ENCODE measurements around the gene SYT11. TPM values are rescaled to one million over a fixed set of nuclear protein-coding genes. Genes with fewer than 3 reads are reported as not detected.
"Not testable (repeated sequence)": the region's sequence is repeated elsewhere in the genome, so short reads cannot be mapped to it uniquely, and the experiment has no call there.

The SYT11 gene
- total and polyA plus RNA-seq, 2 experiments from 2014 or later = 16.2 to 28.5 TPM

DNA sequence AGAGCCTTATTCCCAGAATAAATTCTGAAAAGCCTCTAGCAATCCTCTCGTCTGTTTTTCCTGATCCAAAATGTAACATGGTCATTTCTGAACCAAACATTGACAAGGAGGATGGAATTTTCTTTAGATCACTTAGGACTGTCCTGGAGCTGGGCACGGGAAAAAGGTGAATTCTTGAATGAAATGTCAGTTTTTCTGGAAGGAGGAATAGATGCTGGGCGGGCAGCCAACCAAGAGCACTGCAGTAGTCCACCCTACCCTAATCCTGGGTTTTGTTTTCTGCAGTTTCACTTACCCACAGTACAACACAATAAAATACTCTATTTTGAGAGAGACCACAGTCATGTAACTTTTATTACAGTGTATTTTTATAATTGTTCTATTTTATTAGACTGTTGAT lies 30.9 kb downstream of the SYT11 start:
- Histone ChIP-seq H3K27ac (peak overlapping the region; percentile 10; the same call in 1 of the 2 replicates), H3F3A (ENCODE audit: insufficient read depth) (peaks cover 48% of the 10 kb centered on the region), H3K36me3 (ENCODE audit: low read depth) (no peaks in the 10 kb centered on the region), H3K4me2 (ENCODE audit: unreplicated experiment) (peak overlapping the region; percentile 14), H3K4me1 (ENCODE audit: insufficient read depth) (peaks cover 37% of the 10 kb centered on the region), H2AFZ (no peak overlapping the region), H3K9me3 (ENCODE audit: low read depth) (no peaks in the 10 kb centered on the region), H3K79me2 (ENCODE audit: insufficient read depth) (no peaks in the 10 kb centered on the region), H4K20me1 (ENCODE audit: insufficient read depth) (no peaks in the 10 kb centered on the region), H3K9ac (no peak overlapping the region), H3K4me3 (no peak overlapping the region), H3K27me3 (replicated peaks; ENCODE audit: insufficient read depth) (no peaks in the 10 kb centered on the region), H3K9me2 (ENCODE audit: insufficient read depth) (no peaks in the 10 kb centered on the region)
- 59 to 66% methylated on average over 3 of the region's 3 CpGs for WGBS, 2 experiments (ENCODE audit: low coverage in 1 of 2, low lambda C conversion rate in 2 of 2, missing lambda C conversion rate in 2 of 2)
- no peak for DNase-seq
- no peak for TF ChIP-seq EZH2 (IDR thresholded peaks at IDR 0.05; ENCODE audit: insufficient read depth, poor library complexity, severe bottlenecking)
- TF ChIP-seq EZH2phosphoT487 (IDR thresholded peaks at IDR 0.05; ENCODE audit: insufficient read depth, low read depth) = no peak
- in situ Hi-C loops (cut with MboI) = no loop called here

- in situ Hi-C loops (cut with MboI) = no loop called here
- 0 to 1% methylated on average over 3 of the region's 3 CpGs for WGBS, 2 experiments (ENCODE audit: low coverage in 1 of 2, low lambda C conversion rate in 2 of 2, missing lambda C conversion rate in 2 of 2)
- Histone ChIP-seq H3K79me2 (ENCODE audit: insufficient read depth) (no peaks in the 10 kb centered on the region), H3K27ac (peak overlapping the region; percentile 94), H3K4me1 (ENCODE audit: insufficient read depth) (peaks cover 37% of the 10 kb centered on the region), H3F3A (ENCODE audit: insufficient read depth) (peaks cover 60% of the 10 kb centered on the region), H3K36me3 (ENCODE audit: low read depth) (0 out of 2 replicates have a peak, but pooled peaks cover 10% of the 10 kb centered on the region), H2AFZ (peak overlapping the region; percentile 45), H3K9me3 (ENCODE audit: low read depth) (no peaks in the 10 kb centered on the region), H4K20me1 (ENCODE audit: insufficient read depth) (no peaks in the 10 kb centered on the region), H3K4me2 (ENCODE audit: unreplicated experiment) (peak overlapping the region; percentile 69), H3K27me3 (replicated peaks; ENCODE audit: insufficient read depth) (no peaks in the 10 kb centered on the region), H3K4me3 (peak overlapping the region; percentile 54), H3K9me2 (ENCODE audit: insufficient read depth) (no peaks in the 10 kb centered on the region), H3K9ac (peak overlapping the region; percentile 73)
- TF ChIP-seq EZH2phosphoT487 (IDR thresholded peaks at IDR 0.05; ENCODE audit: insufficient read depth, low read depth) = no peak
- no peak for TF ChIP-seq EZH2 (IDR thresholded peaks at IDR 0.05; ENCODE audit: insufficient read depth, poor library complexity, severe bottlenecking)
- peak; percentile 83 for DNase-seq
Observed at GRCh38 chr1:155892796-155893195, 33.4 kb downstream of the SYT11 start.

DNA sequence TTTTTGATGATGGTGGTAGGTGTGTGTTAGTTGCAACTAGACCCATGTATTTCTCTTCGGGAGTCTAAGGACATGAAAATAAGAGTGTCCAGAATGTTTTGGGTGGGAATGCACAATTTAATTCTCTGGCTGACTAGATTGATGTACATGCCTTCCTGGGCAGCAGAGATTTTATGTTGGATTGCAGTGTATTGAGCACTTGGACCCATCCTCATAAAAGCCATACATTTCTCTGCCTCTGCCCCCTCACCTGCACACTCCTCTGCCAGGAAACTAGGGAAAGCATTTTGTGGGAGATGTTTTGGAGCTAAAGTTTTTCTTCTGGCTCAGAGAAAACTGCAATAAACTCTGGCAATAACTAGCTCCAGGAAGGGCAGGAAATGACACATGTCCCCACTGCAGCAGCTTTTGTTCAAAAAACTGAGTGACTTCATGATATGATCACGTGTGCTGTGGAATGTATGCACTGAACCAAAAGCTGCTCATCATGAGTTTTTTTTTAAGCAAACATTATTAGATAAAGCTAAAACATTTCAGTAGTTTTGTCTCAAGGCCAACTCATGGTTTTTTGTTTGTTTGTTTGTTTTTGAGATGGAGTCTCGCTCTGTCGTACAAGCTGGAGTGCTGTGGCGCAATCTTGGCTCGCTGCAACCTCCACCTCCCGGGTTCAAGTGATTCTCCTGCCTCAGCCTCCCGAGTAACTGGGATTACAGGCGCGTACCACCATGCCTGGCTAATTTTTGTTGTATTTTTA lies 34.2 kb downstream of the SYT11 start:
- H2AFZ ChIP-seq = peak overlapping the region; percentile 45
- in situ Hi-C loops (cut with MboI) = no loop called here
- no peaks in the 10 kb centered on the region for H3K9me2 ChIP-seq (ENCODE audit: insufficient read depth)
- H3K4me1 ChIP-seq (ENCODE audit: insufficient read depth) = peaks cover 36% of the 10 kb centered on the region
- peak; percentile 93 for DNase-seq
- H3K36me3 ChIP-seq (ENCODE audit: low read depth) = 0 out of 2 replicates have a peak, but pooled peaks cover 15% of the 10 kb centered on the region
- peak overlapping the region; percentile 94 for H3K27ac ChIP-seq
- no peak for TF ChIP-seq EZH2phosphoT487 (IDR thresholded peaks at IDR 0.05; ENCODE audit: insufficient read depth, low read depth)
- no peak for TF ChIP-seq EZH2 (IDR thresholded peaks at IDR 0.05; ENCODE audit: insufficient read depth, poor library complexity, severe bottlenecking)
- H3K27me3 ChIP-seq (replicated peaks; ENCODE audit: insufficient read depth) = no peaks in the 10 kb centered on the region
- H3F3A ChIP-seq (ENCODE audit: insufficient read depth) = peaks cover 64% of the 10 kb centered on the region
- peak overlapping the region; percentile 69 for H3K4me2 ChIP-seq (ENCODE audit: unreplicated experiment)
- H3K79me2 ChIP-seq (ENCODE audit: insufficient read depth) = peaks cover 1% of the 10 kb centered on the region; the same call in 1 of the 2 replicates
- H3K4me3 ChIP-seq = peak overlapping the region; percentile 54
- WGBS, 2 experiments (ENCODE audit: low coverage in 1 of 2, low lambda C conversion rate in 2 of 2, missing lambda C conversion rate in 2 of 2) = 39 to 41% methylated on average over 10 of the region's 10 CpGs
- H3K9me3 ChIP-seq (ENCODE audit: low read depth) = no peaks in the 10 kb centered on the region
- peak overlapping the region; percentile 73 for H3K9ac ChIP-seq
- H4K20me1 ChIP-seq (ENCODE audit: insufficient read depth) = no peaks in the 10 kb centered on the region

- H3K4me3 ChIP-seq; H3K9me2 ChIP-seq (ENCODE audit: insufficient read depth); DNase-seq; H3K9ac ChIP-seq; H4K20me1 ChIP-seq (ENCODE audit: insufficient read depth); H3K9me3 ChIP-seq (ENCODE audit: low read depth); in situ Hi-C loops (cut with MboI); H3K27me3 ChIP-seq (replicated peaks; ENCODE audit: insufficient read depth); H3K4me2 ChIP-seq (ENCODE audit: unreplicated experiment); H2AFZ ChIP-seq: not testable (repeated sequence)
- 88 to 93% methylated on average over 6 of the region's 6 CpGs for WGBS, 2 experiments (ENCODE audit: low coverage in 1 of 2, low lambda C conversion rate in 2 of 2, missing lambda C conversion rate in 2 of 2)
- Histone ChIP-seq H3K36me3 (ENCODE audit: low read depth) (peaks cover 35% of the 10 kb centered on the region), H3K27ac (peak overlapping the region; percentile 9; the same call in 1 of the 2 replicates), H3K4me1 (ENCODE audit: insufficient read depth) (peaks cover 21% of the 10 kb centered on the region), H3K79me2 (ENCODE audit: insufficient read depth) (peaks cover 22% of the 10 kb centered on the region), H3F3A (ENCODE audit: insufficient read depth) (peaks cover 66% of the 10 kb centered on the region)
Observed at GRCh38 chr1:155895617-155896016, 36.2 kb downstream of the SYT11 start.

DNA sequence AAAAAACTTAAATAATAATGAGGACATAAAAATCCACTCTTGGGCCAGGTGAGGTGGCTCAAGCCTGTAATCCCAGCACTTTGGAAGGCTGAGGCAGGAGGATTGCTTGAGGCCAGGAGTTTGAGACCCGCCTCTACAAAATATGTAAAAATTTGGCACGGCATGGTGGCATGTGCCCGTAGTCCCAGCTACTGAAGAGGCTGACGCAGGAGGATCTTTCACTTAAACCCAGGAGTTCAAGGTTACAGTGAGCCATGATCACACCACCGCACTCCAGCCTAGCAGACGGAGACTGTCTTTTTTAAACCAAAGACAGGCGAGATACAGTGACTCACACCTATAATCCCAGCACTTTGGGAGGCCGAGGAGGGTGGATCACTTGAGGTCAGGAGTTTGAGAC lies 37.1 kb downstream of the SYT11 start:
- WGBS, 2 experiments (ENCODE audit: low coverage in 1 of 2, low lambda C conversion rate in 2 of 2, missing lambda C conversion rate in 2 of 2) = 87 to 88% methylated on average over 8 of the region's 8 CpGs
- H3K9me3 ChIP-seq (ENCODE audit: low read depth); H3K9me2 ChIP-seq (ENCODE audit: insufficient read depth); H3K9ac ChIP-seq; H4K20me1 ChIP-seq (ENCODE audit: insufficient read depth); H3K27ac ChIP-seq; H3K4me3 ChIP-seq; H2AFZ ChIP-seq; DNase-seq; H3K4me2 ChIP-seq (ENCODE audit: unreplicated experiment); in situ Hi-C loops (cut with MboI); H3K27me3 ChIP-seq (replicated peaks; ENCODE audit: insufficient read depth): not testable (repeated sequence)
- peaks cover 29% of the 10 kb centered on the region for H3K79me2 ChIP-seq (ENCODE audit: insufficient read depth)
- peaks cover 20% of the 10 kb centered on the region for H3K4me1 ChIP-seq (ENCODE audit: insufficient read depth)
- peaks cover 43% of the 10 kb centered on the region for H3K36me3 ChIP-seq (ENCODE audit: low read depth)
- H3F3A ChIP-seq (ENCODE audit: insufficient read depth) = peaks cover 68% of the 10 kb centered on the region
